Activated naive CD4-positive, alpha-beta T cell treated with anti-CD3 and anti-CD28 coated beads, Interleukin-2, amount 50 U/mL, for 24 hours (primary cell): Measurements from ENCODE around the gene MSMP.

Source experiments
- H3K27ac Mint-ChIP-seq: one replicate; pipeline ENCODE4 v1.8.0; 2021; ENCODE audit warnings: mild to moderate bottlenecking, mixed read lengths
- H3K27me3 Mint-ChIP-seq: one replicate; pipeline ENCODE4 v1.8.0; 2021; ENCODE audit warnings: mixed read lengths
- H3K36me3 Mint-ChIP-seq: one replicate; pipeline ENCODE4 v1.8.0; 2021; ENCODE audit warnings: mixed read lengths
- H3K4me1 Mint-ChIP-seq: one replicate; pipeline ENCODE4 v1.8.0; 2021; ENCODE audit warnings: mixed read lengths
- H3K4me3 Mint-ChIP-seq: one replicate; pipeline ENCODE4 v1.8.0; 2021; ENCODE audit warnings: mild to moderate bottlenecking, mixed read lengths
- H3K9me3 Mint-ChIP-seq: one replicate; pipeline ENCODE4 v1.8.0; 2021; ENCODE audit warnings: mixed read lengths

The MSMP gene

GRCh38 chr9:35725362-35725761 lies 28.7 kb downstream of the MSMP start:
- H3K36me3 Mint-ChIP-seq, result peaks cover 9% of the 10 kb centered on the region
- no peak overlapping the region for H3K27ac Mint-ChIP-seq
- no peak overlapping the region for H3K4me3 Mint-ChIP-seq
- no peaks in the 10 kb centered on the region for H3K9me3 Mint-ChIP-seq
- H3K27me3 Mint-ChIP-seq, result no peaks in the 10 kb centered on the region
- no peaks in the 10 kb centered on the region for H3K4me1 Mint-ChIP-seq

- no peaks in the 10 kb centered on the region for H3K27me3 Mint-ChIP-seq
- no peaks in the 10 kb centered on the region for H3K9me3 Mint-ChIP-seq
- H3K36me3 Mint-ChIP-seq, result peaks cover 9% of the 10 kb centered on the region
- H3K4me1 Mint-ChIP-seq, result no peaks in the 10 kb centered on the region
- no peak overlapping the region for H3K4me3 Mint-ChIP-seq
- H3K27ac Mint-ChIP-seq, result no peak overlapping the region
Measured at GRCh38 chr9:35723908-35724307, 30.2 kb downstream of the MSMP start.

GRCh38 chr9:35723426-35723825 lies 30.6 kb downstream of the MSMP start:
- Mint-ChIP-seq H3K27ac (no peak overlapping the region), H3K4me1 (no peaks in the 10 kb centered on the region), H3K4me3 (no peak overlapping the region), H3K36me3 (peaks cover 9% of the 10 kb centered on the region), H3K9me3 (no peaks in the 10 kb centered on the region), H3K27me3 (no peaks in the 10 kb centered on the region)

GRCh38 chr9:35719546-35719945 lies 34.5 kb downstream of the MSMP start:
- H3K36me3 Mint-ChIP-seq, result peaks cover 18% of the 10 kb centered on the region
- no peaks in the 10 kb centered on the region for H3K4me1 Mint-ChIP-seq
- H3K9me3 Mint-ChIP-seq, result no peaks in the 10 kb centered on the region
- no peaks in the 10 kb centered on the region for H3K27me3 Mint-ChIP-seq
- no peak overlapping the region for H3K4me3 Mint-ChIP-seq
- H3K27ac Mint-ChIP-seq, result no peak overlapping the region

GRCh38 chr9:35718721-35719511 lies 35.2 kb downstream of the MSMP start:
- Mint-ChIP-seq H3K4me3 (no peak overlapping the region), H3K27ac (no peak overlapping the region), H3K4me1 (no peaks in the 10 kb centered on the region), H3K36me3 (peaks cover 15% of the 10 kb centered on the region), H3K27me3 (no peaks in the 10 kb centered on the region), H3K9me3 (no peaks in the 10 kb centered on the region)

GRCh38 chr9:35717132-35717870 lies 36.8 kb downstream of the MSMP start:
- no peaks in the 10 kb centered on the region for H3K27me3 Mint-ChIP-seq
- no peaks in the 10 kb centered on the region for H3K4me1 Mint-ChIP-seq
- H3K9me3 Mint-ChIP-seq, result no peaks in the 10 kb centered on the region
- no peak overlapping the region for H3K27ac Mint-ChIP-seq
- no peak overlapping the region for H3K4me3 Mint-ChIP-seq
- H3K36me3 Mint-ChIP-seq, result peaks cover 16% of the 10 kb centered on the region

GRCh38 chr9:35716230-35716629 lies 37.8 kb downstream of the MSMP start:
- Mint-ChIP-seq H3K36me3 (peaks cover 18% of the 10 kb centered on the region), H3K4me3 (no peak overlapping the region), H3K4me1 (no peaks in the 10 kb centered on the region), H3K27me3 (no peaks in the 10 kb centered on the region), H3K9me3 (no peaks in the 10 kb centered on the region), H3K27ac (no peak overlapping the region)

GRCh38 chr9:35714579-35715252 lies 39.4 kb downstream of the MSMP start:
- H3K9me3 Mint-ChIP-seq, result no peaks in the 10 kb centered on the region
- H3K27ac Mint-ChIP-seq, result no peak overlapping the region
- H3K36me3 Mint-ChIP-seq, result peaks cover 22% of the 10 kb centered on the region
- H3K4me1 Mint-ChIP-seq, result no peaks in the 10 kb centered on the region
- H3K27me3 Mint-ChIP-seq, result no peaks in the 10 kb centered on the region
- H3K4me3 Mint-ChIP-seq, result no peak overlapping the region

GRCh38 chr9:35714123-35714522 lies 40.0 kb downstream of the MSMP start:
- Mint-ChIP-seq H3K27me3 (no peaks in the 10 kb centered on the region), H3K27ac (no peak overlapping the region), H3K9me3 (no peaks in the 10 kb centered on the region), H3K4me1 (no peaks in the 10 kb centered on the region), H3K4me3 (no peak overlapping the region), H3K36me3 (peaks cover 22% of the 10 kb centered on the region)

- H3K4me3 Mint-ChIP-seq, result no peak overlapping the region
- no peaks in the 10 kb centered on the region for H3K9me3 Mint-ChIP-seq
- H3K27me3 Mint-ChIP-seq, result no peaks in the 10 kb centered on the region
- H3K27ac Mint-ChIP-seq, result no peak overlapping the region
- no peaks in the 10 kb centered on the region for H3K4me1 Mint-ChIP-seq
- peaks cover 25% of the 10 kb centered on the region for H3K36me3 Mint-ChIP-seq
Measured at GRCh38 chr9:35713578-35713977, 40.5 kb downstream of the MSMP start.

GRCh38 chr9:35712762-35713400 lies 41.2 kb downstream of the MSMP start:
- Mint-ChIP-seq H3K27me3 (no peaks in the 10 kb centered on the region), H3K27ac (no peak overlapping the region), H3K4me1 (no peaks in the 10 kb centered on the region), H3K4me3 (no peak overlapping the region), H3K36me3 (peaks cover 25% of the 10 kb centered on the region), H3K9me3 (no peaks in the 10 kb centered on the region)

GRCh38 chr9:35711501-35712428 lies 42.3 kb downstream of the MSMP start:
- no peaks in the 10 kb centered on the region for H3K4me1 Mint-ChIP-seq
- H3K36me3 Mint-ChIP-seq, result peaks cover 31% of the 10 kb centered on the region
- no peaks in the 10 kb centered on the region for H3K27me3 Mint-ChIP-seq
- no peak overlapping the region for H3K27ac Mint-ChIP-seq
- H3K9me3 Mint-ChIP-seq, result no peaks in the 10 kb centered on the region
- H3K4me3 Mint-ChIP-seq, result no peak overlapping the region

GRCh38 chr9:35710818-35711500 lies 43.1 kb downstream of the MSMP start:
- Mint-ChIP-seq H3K27ac (no peak overlapping the region), H3K27me3 (no peaks in the 10 kb centered on the region), H3K9me3 (no peaks in the 10 kb centered on the region), H3K4me1 (no peaks in the 10 kb centered on the region), H3K4me3 (no peak overlapping the region), H3K36me3 (peaks cover 30% of the 10 kb centered on the region)

- H3K4me1 Mint-ChIP-seq, result no peaks in the 10 kb centered on the region
- no peaks in the 10 kb centered on the region for H3K9me3 Mint-ChIP-seq
- H3K27ac Mint-ChIP-seq, result no peak overlapping the region
- no peaks in the 10 kb centered on the region for H3K27me3 Mint-ChIP-seq
- H3K36me3 Mint-ChIP-seq, result peaks cover 27% of the 10 kb centered on the region
- no peak overlapping the region for H3K4me3 Mint-ChIP-seq
Measured at GRCh38 chr9:35708146-35708545, 45.9 kb downstream of the MSMP start.
